Bronchial epithelial cell (primary cell): ENCODE measurements around the gene DTWD2. TPM values are rescaled to one million over a fixed set of nuclear protein-coding genes. Genes with fewer than 3 reads are reported as not detected.
A peak's percentile ranks its signal among the peaks of the same experiment; 100 is the strongest.

ENCODE experiments used
- DNase-seq: peaks from one replicate; pipeline ENCODE4 v3.0.0-alpha.2; 2010; ENCODE audit warnings: low read depth
- FAIRE-seq: peaks from 2 replicates; lab custom pipeline; 2011; peaks lifted over from hg19 to GRCh38; lab: Jason Lieb, UNC
- H3K27me3 ChIP-seq: 2 replicates; pipeline ENCODE4 v1.5.1; 2011; ENCODE audit warnings: low read length; ENCODE audit not compliant: control insufficient read depth, insufficient read depth
- H3K36me3 ChIP-seq: 2 replicates; pipeline ENCODE4 v1.5.1; 2011; ENCODE audit warnings: low read length; ENCODE audit not compliant: control insufficient read depth, insufficient read depth
- H3K4me3 ChIP-seq: 2 replicates; pipeline ENCODE4 v1.5.1; 2011; ENCODE audit warnings: mild to moderate bottlenecking, low read depth, low read length, control low read depth
- CTCF ChIP-seq: IDR thresholded peaks from 2 replicates; pipeline ENCODE4 v1.5.1; 2011; ENCODE audit warnings: mild to moderate bottlenecking, moderate library complexity, low read length, control low read depth, inconsistent platforms; ENCODE audit not compliant: insufficient read depth, severe bottlenecking
- total RNA-seq: library from RNA; depleted of rRNA; stranded (reverse); fragments of >200 nt; gene quantifications from 2 replicates; pipeline ENCODE4 v1.2.1, GENCODE V29; 2014

The DTWD2 gene
- 4.2 and 6.4 TPM in 2 replicates for total RNA-seq

- H3K4me3 ChIP-seq: peak within 1 kb of the TSS; percentile 75
- peak; percentile 93 for TF ChIP-seq CTCF
- DNase-seq: peak; percentile 90
- H3K36me3 ChIP-seq: no peaks in the 10 kb centered on the region
- FAIRE-seq: no peak
- H3K27me3 ChIP-seq: no peaks in the 10 kb centered on the region
Observed at GRCh38 chr5:118987988-118988865, at the start of gene DTWD2. Gene DTWD2, minus strand, starts transcription at chr5:118988547. Its CDS starts 36 bp downstream, at chr5:118988511.

DNA sequence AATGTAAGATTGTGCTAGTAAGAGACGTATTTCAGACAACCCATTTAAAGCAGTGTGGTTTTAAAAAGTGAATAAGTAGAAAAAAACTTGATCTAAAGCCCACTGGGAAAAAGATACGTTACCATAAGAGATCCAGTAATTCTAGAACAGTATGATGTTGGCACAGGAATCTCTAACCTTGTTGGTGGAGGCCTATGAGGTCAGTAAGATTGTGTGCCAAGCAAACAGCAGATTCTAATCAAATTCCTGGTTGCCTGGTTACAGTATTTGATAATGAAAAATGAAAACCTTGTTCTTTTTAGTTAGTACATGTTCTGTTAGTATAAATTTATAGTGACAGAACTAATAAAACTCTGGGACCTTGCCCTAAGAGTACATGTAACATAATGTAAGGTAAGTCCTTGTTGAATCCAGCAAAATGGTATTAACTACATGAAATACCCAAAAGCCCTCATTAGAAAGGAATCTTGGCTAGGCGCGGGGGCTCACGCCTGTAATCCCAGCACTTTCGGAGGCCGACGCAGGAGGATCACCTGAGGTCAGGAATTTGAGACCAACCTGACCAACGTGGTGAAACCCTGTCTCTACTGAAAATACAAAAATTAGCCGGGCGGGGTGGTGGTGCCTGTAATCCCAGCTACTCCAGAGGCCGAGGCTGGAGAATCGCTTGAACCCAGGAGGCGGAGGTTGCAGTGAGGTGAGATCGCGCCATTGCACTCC, 49.3 kb upstream of the DTWD2 start:
- FAIRE-seq (no peak), DNase-seq (no peak)

GRCh38 chr5:119036101-119036762, 47.9 kb upstream of the DTWD2 start:
- DNase-seq (peak; percentile 92), FAIRE-seq (no peak)
- H3K27me3 ChIP-seq: no peaks in the 10 kb centered on the region
- TF ChIP-seq CTCF: no peak
- H3K4me3 ChIP-seq: no peak overlapping the region
- H3K36me3 ChIP-seq: no peaks in the 10 kb centered on the region

More for the DNA sequence above, 49.3 kb upstream of the DTWD2 start:
- H3K36me3 ChIP-seq: no peaks in the 10 kb centered on the region
- no peak overlapping the region for H3K4me3 ChIP-seq
- no peak for TF ChIP-seq CTCF
- no peaks in the 10 kb centered on the region for H3K27me3 ChIP-seq

DNA sequence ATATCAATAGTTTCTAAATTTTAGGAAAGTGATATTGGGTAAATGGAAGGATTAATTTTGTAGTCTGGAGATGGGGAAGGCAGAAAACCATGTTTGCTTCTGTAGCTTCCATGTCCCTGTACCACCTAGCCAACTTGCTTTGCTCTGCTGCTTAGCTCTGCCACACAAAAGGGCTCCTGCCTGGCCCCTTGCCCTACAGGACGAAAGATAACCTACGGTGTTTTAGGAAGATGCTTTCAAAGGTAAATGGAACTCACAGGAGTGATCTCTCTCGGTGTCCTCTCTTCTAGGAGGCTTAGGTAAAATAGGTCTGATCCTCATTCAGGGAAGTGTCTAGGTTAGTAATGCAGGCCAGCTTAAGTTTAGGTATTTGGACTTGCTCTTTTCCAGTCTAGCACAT, 44.8 kb upstream of the DTWD2 start:
- no peak for FAIRE-seq
- H3K36me3 ChIP-seq: no peaks in the 10 kb centered on the region
- DNase-seq: no peak
- TF ChIP-seq CTCF: no peak
- no peak overlapping the region for H3K4me3 ChIP-seq
- no peaks in the 10 kb centered on the region for H3K27me3 ChIP-seq

GRCh38 chr5:119032656-119033055, 44.3 kb upstream of the DTWD2 start:
- TF ChIP-seq CTCF: no peak
- FAIRE-seq (no peak), DNase-seq (no peak)
- Histone ChIP-seq H3K27me3 (no peaks in the 10 kb centered on the region), H3K4me3 (no peak overlapping the region), H3K36me3 (no peaks in the 10 kb centered on the region)
